ENCODE results near the gene SLC2A5.
A peak's percentile ranks its signal among the peaks of the same experiment; 100 is the strongest.
"Not testable (repeated sequence)": the region's sequence is repeated elsewhere in the genome, so short reads cannot be mapped to it uniquely, and the experiment has no call there.

The SLC2A5 gene

GRCh38 chr1:9035226-9035625 lies 34.2 kb downstream of the SLC2A5 start:
- no peak for DNase-seq (ENCODE audit: low read depth in 2 of 2)

- DNase-seq (ENCODE audit: low read depth in 2 of 2) = no peak
These were observed 36.1 kb downstream of the SLC2A5 start for GRCh38 chr1:9033363-9033762.

GRCh38 chr1:9031484-9032259 lies 37.8 kb downstream of the SLC2A5 start:
- no peak for DNase-seq (ENCODE audit: low read depth in 2 of 2)

GRCh38 chr1:9031077-9031476 lies 38.4 kb downstream of the SLC2A5 start:
- not testable (repeated sequence) for DNase-seq (ENCODE audit: low read depth in 2 of 2)

GRCh38 chr1:9028921-9029705 lies 40.3 kb downstream of the SLC2A5 start:
- DNase-seq (ENCODE audit: low read depth in 2 of 2) = no peak

GRCh38 chr1:9027307-9027706 lies 42.1 kb downstream of the SLC2A5 start:
- no peak for DNase-seq (ENCODE audit: low read depth in 2 of 2)

GRCh38 chr1:9025449-9025848 lies 44.0 kb downstream of the SLC2A5 start:
- no peak for DNase-seq (ENCODE audit: low read depth in 2 of 2)

GRCh38 chr1:9024837-9025236 lies 44.6 kb downstream of the SLC2A5 start:
- DNase-seq (ENCODE audit: low read depth in 2 of 2) = no peak

- no peak for DNase-seq (ENCODE audit: low read depth in 2 of 2)
These were observed 46.7 kb downstream of the SLC2A5 start for GRCh38 chr1:9022773-9023172.

GRCh38 chr1:9022026-9022738 lies 47.3 kb downstream of the SLC2A5 start:
- DNase-seq (ENCODE audit: low read depth in 2 of 2) = not testable (repeated sequence)

GRCh38 chr1:9020305-9020704 lies 49.1 kb downstream of the SLC2A5 start:
- no peak for DNase-seq (ENCODE audit: low read depth in 2 of 2)

GRCh38 chr1:9019896-9020295 lies 49.5 kb downstream of the SLC2A5 start:
- no peak for DNase-seq (ENCODE audit: low read depth in 2 of 2)

- no peak for DNase-seq (ENCODE audit: low read depth in 2 of 2)
These were observed 51.1 kb downstream of the SLC2A5 start for GRCh38 chr1:9018333-9018732.

GRCh38 chr1:9016455-9016854 lies 53.0 kb downstream of the SLC2A5 start:
- DNase-seq (ENCODE audit: low read depth in 2 of 2) = no peak

- no peak for DNase-seq (ENCODE audit: low read depth in 2 of 2)
These were observed 54.7 kb downstream of the SLC2A5 start for GRCh38 chr1:9014475-9015375.

GRCh38 chr1:9013819-9014218 lies 55.6 kb downstream of the SLC2A5 start:
- no peak for DNase-seq (ENCODE audit: low read depth in 2 of 2)

- no peak for DNase-seq (ENCODE audit: low read depth in 2 of 2)
These were observed 58.6 kb downstream of the SLC2A5 start for GRCh38 chr1:9010781-9011323.

GRCh38 chr1:9009438-9010370 lies 59.7 kb downstream of the SLC2A5 start:
- peak in 1 of 2 donors; percentile 17 for DNase-seq (ENCODE audit: low read depth in 2 of 2)

GRCh38 chr1:9008236-9008635 lies 61.2 kb downstream of the SLC2A5 start:
- DNase-seq (ENCODE audit: low read depth in 2 of 2) = no peak

All from stimulated activated CD4-positive, alpha-beta T cell treated with anti-CD3 and anti-CD28 coated beads, Interleukin-1b, Interleukin-23, amount 100 ng/mL, for 4 hours (primary cell).